GM19023 (cell line): ENCODE measurements around the gene DHX58.

Source experiments
- ATAC-seq: cut with Tn5 transposase; IDR thresholded peaks from one replicate; pipeline ENCODE4 v1.9.1; 2021; ENCODE audit warnings: mild to moderate bottlenecking, moderate library complexity; ENCODE audit not compliant: unreplicated experiment

DHX58 gene

GRCh38 chr17:42111265-42111636 is 1.3 kb downstream of the DHX58 start:
- ATAC-seq, result no peak

DNA sequence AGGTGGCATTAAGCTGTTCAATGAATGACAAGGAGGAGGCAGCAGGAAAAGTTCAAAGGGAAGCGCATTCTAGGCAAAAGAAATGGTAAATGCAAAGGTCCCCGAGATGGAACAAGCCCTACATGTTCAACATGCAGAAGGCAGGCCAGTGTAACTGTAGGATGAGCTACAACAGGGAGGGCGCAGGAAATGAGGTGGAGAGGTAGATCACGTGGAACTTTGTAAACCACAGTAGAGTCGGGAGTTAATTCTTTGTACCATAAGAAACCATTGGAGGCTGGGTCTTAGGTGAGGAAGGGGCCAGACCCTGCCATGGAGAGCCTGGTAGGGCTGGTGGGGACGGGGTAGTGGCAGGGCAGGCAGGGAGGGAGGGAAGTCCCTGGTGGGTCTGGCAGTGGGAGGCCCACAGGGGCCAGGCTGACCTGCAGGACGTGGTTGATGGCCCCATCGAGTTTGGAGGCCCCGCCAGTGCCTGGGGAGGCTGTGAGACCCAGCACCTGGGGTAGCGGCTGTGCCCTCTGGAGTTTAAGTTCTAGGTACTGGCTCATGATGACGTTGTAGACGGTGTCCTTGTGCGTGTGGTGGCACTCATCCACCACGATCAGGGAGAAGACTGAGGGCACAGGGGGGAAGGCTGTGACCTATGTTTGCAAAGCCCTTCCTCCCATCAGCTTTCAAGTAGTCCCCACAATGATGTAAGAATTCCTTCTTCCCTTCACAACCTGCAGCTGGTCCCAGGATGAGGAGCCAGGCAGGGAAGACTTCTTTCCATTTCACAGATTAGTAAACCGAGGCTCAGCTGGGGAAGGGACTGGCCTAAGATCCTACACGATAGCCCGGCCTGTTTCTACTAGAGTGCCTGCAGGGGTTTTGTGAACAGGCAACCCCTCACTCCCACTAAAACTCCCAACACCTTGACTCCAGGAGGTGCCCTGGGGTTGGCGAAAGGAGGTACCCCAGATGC is 1.9 kb downstream of the DHX58 start:
- ATAC-seq, result no peak

DNA sequence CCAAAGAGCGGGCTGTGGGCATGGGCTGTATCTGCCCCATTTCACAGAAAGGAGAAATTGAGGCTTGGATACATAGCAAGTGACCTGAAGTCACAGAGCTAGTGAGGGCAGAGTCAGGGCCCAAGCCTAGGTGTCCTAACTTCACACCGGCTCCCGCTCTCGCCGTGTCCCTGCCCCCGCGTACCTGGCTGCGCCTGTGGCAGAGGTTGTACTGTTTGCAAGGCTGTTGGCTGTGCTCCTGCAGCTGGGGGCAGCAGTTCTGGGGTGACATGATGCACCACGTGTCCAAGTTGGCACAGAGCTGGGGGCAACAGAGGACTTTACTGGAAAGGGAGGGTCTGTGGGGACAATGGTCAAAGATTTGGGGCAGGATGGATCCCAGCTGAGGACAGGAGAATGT is 3.4 kb downstream of the DHX58 start:
- ATAC-seq, result no peak

GRCh38 chr17:42107597-42108576 is 4.6 kb downstream of the DHX58 start:
- peak; percentile 51 for ATAC-seq

DNA sequence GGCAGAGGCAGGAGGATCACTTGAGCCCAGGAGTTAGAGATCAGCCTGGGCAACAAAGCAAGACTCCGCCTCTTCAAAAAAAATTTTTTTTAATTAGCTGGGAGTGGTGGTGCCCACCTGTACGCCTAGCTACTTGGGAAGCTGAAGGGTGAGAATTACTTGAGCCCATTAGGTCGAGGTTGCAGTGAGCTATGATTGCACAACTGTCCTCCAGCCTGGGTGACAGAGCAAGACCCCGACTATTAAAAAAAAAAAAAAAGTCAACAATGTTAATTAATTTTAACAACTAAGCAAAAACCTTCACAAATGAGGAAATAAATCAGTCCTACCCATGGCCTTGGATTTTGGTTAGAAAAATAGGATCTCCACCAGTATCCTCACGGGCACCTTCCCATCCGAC is 5.4 kb downstream of the DHX58 start:
- no peak for ATAC-seq

DNA sequence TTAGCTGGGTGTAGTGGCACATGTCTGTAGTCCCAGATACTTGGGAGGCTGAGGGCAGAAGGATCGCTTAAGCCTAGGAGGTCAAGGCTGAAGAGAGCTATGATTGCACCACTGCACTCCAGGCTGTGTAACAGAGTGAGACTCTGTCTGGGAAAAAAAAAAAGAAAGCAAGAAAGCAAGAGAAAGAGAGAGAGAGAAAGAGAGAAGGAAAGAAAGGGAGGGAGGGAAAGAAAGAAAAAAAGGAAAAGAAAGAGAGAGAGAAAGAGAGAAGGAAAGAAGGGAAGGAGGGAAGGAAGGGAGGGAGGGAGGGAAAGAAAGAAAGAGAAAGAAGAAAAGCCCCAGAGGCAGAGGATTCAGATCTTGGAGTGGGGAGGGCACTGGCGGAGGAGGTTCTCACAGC is 6.5 kb downstream of the DHX58 start:
- no peak for ATAC-seq

DNA sequence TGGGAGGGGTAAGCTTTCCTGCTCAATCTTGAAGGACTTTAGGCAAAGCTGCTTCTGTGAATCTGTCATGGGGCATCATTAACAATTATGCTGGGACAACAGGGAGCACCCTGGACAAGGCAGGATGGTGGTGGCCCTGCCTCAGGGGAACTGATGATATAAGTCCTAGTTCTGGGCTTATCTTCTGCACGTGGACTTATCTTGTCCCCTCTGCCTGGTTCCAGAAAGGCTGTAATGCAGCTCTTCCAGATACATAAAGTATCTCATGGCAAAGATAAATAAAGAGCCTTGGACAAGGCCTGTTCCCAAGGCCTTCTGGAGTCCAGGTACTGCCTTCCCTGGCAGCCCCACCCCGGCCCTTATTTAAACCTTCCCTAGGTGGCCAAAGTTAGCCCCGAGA is 8.2 kb downstream of the DHX58 start:
- no peak for ATAC-seq

GRCh38 chr17:42103221-42103954 is 9.1 kb downstream of the DHX58 start:
- no peak for ATAC-seq

- no peak for ATAC-seq
These were observed 10.8 kb downstream of the DHX58 start for GRCh38 chr17:42101513-42102292.

DNA sequence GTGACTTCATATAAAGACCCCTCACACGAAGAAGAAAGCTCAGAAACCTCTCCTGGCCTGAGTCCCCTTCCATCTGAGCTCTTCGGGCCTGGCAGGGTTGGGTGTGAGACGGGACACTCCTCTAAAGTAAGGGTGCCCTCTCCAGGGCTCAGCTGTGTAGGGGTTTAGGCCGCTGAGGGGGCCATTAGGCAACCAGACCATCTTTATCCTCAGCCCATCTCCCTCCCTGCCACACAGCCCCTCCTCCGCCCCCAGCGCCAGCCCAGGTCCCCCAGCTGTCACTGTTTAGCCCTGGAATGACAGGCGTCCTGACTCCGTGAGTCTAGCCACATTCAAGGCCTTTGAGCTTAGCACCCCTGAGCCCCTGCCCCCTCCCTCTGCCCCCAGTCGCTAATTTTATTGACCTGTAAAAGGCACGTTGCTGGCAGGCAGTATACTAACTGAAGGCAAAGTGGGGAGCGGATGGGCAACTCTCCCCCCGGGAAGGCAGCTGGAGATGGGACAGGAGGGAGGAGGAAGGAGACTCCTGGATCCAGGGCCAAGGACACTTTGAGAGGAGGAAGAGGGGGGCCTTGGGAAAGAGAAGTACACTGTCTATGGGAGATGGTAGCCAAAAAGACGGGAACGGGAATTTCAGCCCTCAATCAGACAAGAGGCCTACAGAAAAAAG is 13.6 kb downstream of the DHX58 start:
- ATAC-seq, result no peak

DNA sequence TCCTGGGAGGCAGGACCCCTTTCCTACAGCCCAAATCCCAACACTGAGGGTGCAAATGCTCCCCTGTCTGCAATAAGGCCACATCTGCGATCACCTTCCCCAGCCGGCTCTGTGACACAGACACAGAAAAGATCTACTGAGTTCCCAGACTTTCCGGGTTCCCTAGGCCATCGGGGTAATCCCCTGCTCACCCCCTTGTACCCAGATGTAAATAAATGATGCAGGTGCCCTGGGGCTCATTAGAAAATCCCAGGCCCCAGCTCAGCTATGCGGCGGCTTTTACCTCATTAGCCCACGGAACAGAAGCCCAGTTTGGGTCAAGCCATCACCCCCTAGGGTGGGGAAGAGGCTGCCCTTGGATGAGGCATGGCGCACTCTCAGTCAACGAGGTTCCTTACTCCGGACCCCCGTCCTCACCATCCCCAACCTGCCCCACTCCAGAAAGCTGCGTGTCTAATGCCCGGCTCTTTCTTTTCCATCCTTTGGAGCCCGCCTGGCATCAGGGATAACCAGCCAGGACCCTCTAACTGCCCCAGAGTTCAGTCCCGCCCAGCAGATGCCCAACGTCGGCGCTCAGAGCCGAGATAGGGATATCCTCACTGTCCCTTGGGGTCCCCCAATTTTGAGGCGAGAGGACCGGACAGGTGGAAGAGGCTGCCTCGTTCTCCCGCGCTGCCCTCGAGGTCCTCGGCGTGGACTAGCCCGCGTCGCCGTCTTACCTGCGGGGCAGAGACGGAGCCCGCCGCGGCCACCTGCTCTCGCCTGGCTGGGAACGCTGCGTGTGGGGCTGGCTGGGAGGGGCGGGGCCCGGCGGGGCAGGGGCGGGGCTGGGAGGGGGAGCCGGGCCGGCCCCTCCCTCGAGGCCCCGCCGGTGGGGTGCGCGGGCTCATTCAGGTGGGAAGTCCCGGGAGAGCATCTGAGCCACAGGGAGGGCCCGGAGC is 14.6 kb downstream of the DHX58 start, which contains the start of gene ZNF385C:
ZNF385C (minus strand) TSS at position 783 of the 941 bp plus-strand sequence. CDS start 35,417 bp downstream, outside the sequence.
- ATAC-seq, result no peak

GRCh38 chr17:42096360-42097111 is 16.0 kb downstream of the DHX58 start:
- no peak for ATAC-seq

DNA sequence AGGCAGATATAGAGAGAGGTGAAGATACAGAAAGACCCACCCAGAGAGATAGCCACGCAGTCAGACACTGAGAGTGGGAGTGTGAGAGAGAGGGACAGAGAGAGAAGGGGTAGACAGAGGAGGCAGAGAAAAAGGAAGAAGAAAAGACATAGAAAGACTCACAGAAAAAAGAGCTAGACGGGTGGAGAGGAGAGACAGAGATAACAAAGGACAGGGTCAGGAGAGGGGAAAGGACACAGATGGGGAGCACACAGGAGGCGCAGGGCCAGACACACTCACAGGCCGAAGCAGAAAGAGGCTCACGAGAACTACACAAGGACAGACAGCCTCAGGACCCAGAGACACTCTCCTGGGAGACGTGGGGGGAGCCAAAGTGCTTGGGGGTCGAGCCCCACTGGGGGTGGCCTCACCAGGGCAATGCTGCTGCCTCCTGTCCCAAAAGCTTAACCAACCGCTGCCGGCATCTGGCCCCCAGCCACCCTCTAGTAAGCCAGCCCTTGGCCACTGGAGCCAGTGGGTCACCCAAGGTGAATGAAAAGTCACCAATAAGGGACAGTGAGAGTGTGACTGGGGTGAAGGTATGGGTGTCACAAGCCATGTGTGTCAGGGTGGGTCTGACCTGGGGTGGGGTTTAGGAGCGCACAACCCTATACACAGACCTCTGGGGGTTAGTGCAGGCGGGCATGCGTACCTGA is 18.0 kb downstream of the DHX58 start:
- no peak for ATAC-seq

- ATAC-seq, result no peak
These were observed 19.6 kb downstream of the DHX58 start for GRCh38 chr17:42092939-42093338.

DNA sequence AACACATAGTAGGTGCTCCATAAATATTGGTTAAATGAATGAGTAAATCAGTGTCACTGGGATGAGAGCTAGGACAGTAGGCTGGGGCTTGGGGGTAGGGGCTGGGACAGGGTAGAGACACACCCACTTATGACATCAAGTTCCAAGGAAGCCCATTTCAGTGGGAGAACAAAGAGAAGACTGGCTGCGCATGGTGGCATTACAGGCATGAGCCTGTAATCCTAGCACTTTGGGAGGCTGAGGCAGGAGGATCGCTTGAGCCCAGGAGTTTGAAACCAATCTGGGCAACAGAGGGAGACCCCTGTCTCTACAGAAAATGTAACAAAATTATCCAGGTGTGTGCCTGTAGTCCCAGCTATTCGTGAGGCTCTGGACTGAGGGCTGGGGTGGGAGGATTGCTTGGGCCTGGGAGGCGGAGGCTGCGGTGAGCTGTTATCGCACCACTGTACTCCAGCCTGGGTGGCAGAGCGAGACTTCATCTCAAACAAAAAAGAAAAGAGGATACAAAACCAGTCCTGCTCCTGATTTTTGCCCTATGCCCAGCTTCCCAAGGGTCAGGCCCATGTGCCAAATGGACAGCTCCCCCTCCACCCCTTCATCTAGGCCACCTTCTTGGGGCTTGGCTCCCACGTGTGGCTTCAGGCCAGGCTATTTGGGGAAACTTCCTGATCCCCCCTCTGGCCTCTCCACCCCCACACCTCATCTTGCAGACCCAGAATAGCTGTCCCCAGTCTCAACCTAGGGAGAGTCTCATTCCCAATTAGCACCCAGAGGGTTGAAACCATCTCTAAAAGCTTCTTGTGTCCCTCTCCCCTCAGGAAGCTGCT is 21.3 kb downstream of the DHX58 start:
- ATAC-seq, result no peak

- no peak for ATAC-seq
These were observed 23.8 kb downstream of the DHX58 start for GRCh38 chr17:42088736-42089135.
